WTC11 (cell line): ENCODE measurements around the gene RGS6.

Experiments
- ATF3 ChIP-seq: sonication (generic); formaldehyde crosslinking; conservative IDR thresholded peaks from 2 replicates; pipeline ENCODE4 v1.8.1; 2022; ENCODE audit warnings: mild to moderate bottlenecking, missing genetic modification reagents
- CREM ChIP-seq: sonication (generic); formaldehyde crosslinking; IDR thresholded peaks from 2 replicates; pipeline ENCODE4 v1.8.1; 2022; ENCODE audit warnings: mild to moderate bottlenecking, missing genetic modification reagents, moderate library complexity
- CTCF ChIP-seq: fragments of 200-600 bp; IDR thresholded peaks from 2 replicates; pipeline ENCODE4 v1.8.0; 2022; ENCODE audit warnings: antibody characterized with exemption
- RELA ChIP-seq: sonication (generic); formaldehyde crosslinking; IDR thresholded peaks from 2 replicates; pipeline ENCODE4 v1.8.1; 2022; ENCODE audit warnings: missing genetic modification reagents, mild to moderate bottlenecking, borderline replicate concordance
- SMAD3 ChIP-seq: sonication (generic); formaldehyde crosslinking; IDR thresholded peaks from 2 replicates; pipeline ENCODE4 v1.8.0; 2022; ENCODE audit warnings: missing genetic modification reagents, mild to moderate bottlenecking, borderline replicate concordance
- TCF7 ChIP-seq: sonication (generic); formaldehyde crosslinking; IDR thresholded peaks from 2 replicates; pipeline ENCODE4 v1.8.0; 2022; ENCODE audit warnings: mild to moderate bottlenecking, low read depth, missing genetic modification reagents, moderate library complexity
- USF2 ChIP-seq: sonication (generic); formaldehyde crosslinking; IDR thresholded peaks from 2 replicates; pipeline ENCODE4 v1.8.1; 2023; ENCODE audit warnings: mild to moderate bottlenecking, missing genetic modification reagents, moderate library complexity

- TF ChIP-seq CREM (CRISPR knock-in tag) (no peak), SMAD3 (CRISPR knock-in tag) (no peak), RELA (no peak), CTCF (no peak), TCF7 (CRISPR knock-in tag) (no peak), ATF3 (no peak), USF2 (CRISPR knock-in tag) (no peak)
These were observed 618.3 kb downstream of the RGS6 start for GRCh38 chr14:72550513-72550912.
